KMS-11 (cell line): ENCODE measurements around the gene ERC2.

Experiments used
- H2AFZ ChIP-seq: fragments of 200-600 bp; sonication (generic); 2 replicates; pipeline ENCODE4 v1.6.1; 2016; ENCODE audit warnings: antibody characterized with exemption, mixed run types, low read depth
- H3K27ac ChIP-seq: fragments of 200-600 bp; sonication (generic); 2 replicates; pipeline ENCODE4 v1.6.1; 2016; ENCODE audit warnings: mild to moderate bottlenecking, mixed run types
- H3K27me3 ChIP-seq: fragments of 200-600 bp; sonication (generic); 2 replicates; pipeline ENCODE4 v1.6.1; 2017; ENCODE audit warnings: mild to moderate bottlenecking, low read depth, mixed run types, moderate library complexity; ENCODE audit not compliant: insufficient read depth
- H3K36me3 ChIP-seq: fragments of 200-600 bp; sonication (generic); 2 replicates; pipeline ENCODE4 v1.6.1; 2017; ENCODE audit warnings: mild to moderate bottlenecking, mixed run types; ENCODE audit not compliant: insufficient read depth
- H3K4me1 ChIP-seq: fragments of 200-600 bp; sonication (generic); 2 replicates; pipeline ENCODE4 v1.6.1; 2016; ENCODE audit warnings: mild to moderate bottlenecking, low read depth, mixed run types; ENCODE audit not compliant: poor library complexity, severe bottlenecking
- H3K4me2 ChIP-seq: fragments of 200-600 bp; sonication (generic); 2 replicates; pipeline ENCODE4 v1.7.0; 2016; ENCODE audit warnings: mild to moderate bottlenecking, mixed run types
- H3K4me3 ChIP-seq: fragments of 200-600 bp; sonication (generic); IDR thresholded peaks from 2 replicates; pipeline ENCODE4 v1.6.1; 2017; ENCODE audit warnings: low read depth, low read length, mixed read lengths; ENCODE audit not compliant: insufficient read depth
- H3K79me2 ChIP-seq: fragments of 200-600 bp; sonication (generic); 2 replicates; pipeline ENCODE4 v1.6.1; 2016; ENCODE audit warnings: low read depth, mixed run types; ENCODE audit not compliant: insufficient read depth
- H3K9ac ChIP-seq: fragments of 200-600 bp; sonication (generic); 2 replicates; pipeline ENCODE4 v1.6.1; 2016; ENCODE audit warnings: mild to moderate bottlenecking, mixed run types
- H4K20me1 ChIP-seq: fragments of 200-600 bp; sonication (generic); 2 replicates; pipeline ENCODE4 v1.6.1; 2016; ENCODE audit warnings: mild to moderate bottlenecking, mixed run types; ENCODE audit not compliant: insufficient read depth
- CTCF ChIP-seq: fragments of 200-600 bp; sonication (generic); conservative IDR thresholded peaks from 2 replicates; pipeline ENCODE4 v1.6.1; 2017; ENCODE audit warnings: low read depth, mild to moderate bottlenecking, antibody characterized with exemption, low read length, moderate library complexity, mixed read lengths

ERC2 gene

DNA sequence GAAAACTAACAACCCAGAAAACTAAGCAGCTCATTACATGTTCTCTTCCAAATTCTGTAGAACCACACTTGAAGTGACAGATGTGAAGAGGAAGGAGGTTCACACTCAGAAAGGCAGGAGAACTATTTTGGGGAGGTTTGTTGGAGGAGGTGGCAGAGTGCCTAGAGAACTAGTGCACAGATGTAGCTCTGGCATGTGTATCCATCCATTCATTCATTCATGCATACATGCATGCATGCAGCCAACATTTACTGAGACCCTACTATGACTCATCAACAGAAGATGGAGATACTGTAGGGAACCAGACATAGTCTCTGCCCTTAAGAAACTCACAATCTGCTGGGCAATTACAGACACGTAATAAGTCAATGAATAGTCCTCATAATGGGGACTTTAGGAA lies 116.7 kb downstream of the ERC2 start:
- Histone ChIP-seq H3K79me2 (no peaks in the 10 kb centered on the region), H3K4me3 (no peak overlapping the region), H3K9ac (no peak overlapping the region), H3K27ac (no peak overlapping the region), H3K4me2 (no peak overlapping the region), H3K36me3 (no peaks in the 10 kb centered on the region), H2AFZ (no peak overlapping the region), H4K20me1 (no peaks in the 10 kb centered on the region), H3K27me3 (no peaks in the 10 kb centered on the region), H3K4me1 (peaks cover 6% of the 10 kb centered on the region)
- TF ChIP-seq CTCF = no peak

- H4K20me1 ChIP-seq = no peaks in the 10 kb centered on the region
- H3K36me3 ChIP-seq = no peaks in the 10 kb centered on the region
- H3K27ac ChIP-seq = no peak overlapping the region
- TF ChIP-seq CTCF = peak; percentile 55
- no peak overlapping the region for H3K4me2 ChIP-seq
- no peak overlapping the region for H2AFZ ChIP-seq
- H3K9ac ChIP-seq = no peak overlapping the region
- no peaks in the 10 kb centered on the region for H3K79me2 ChIP-seq
- no peak overlapping the region for H3K4me3 ChIP-seq
- H3K27me3 ChIP-seq = no peaks in the 10 kb centered on the region
- H3K4me1 ChIP-seq = peaks cover 12% of the 10 kb centered on the region
Observed at GRCh38 chr3:56347219-56347871, 120.9 kb downstream of the ERC2 start.

- Histone ChIP-seq H3K79me2 (no peaks in the 10 kb centered on the region), H2AFZ (no peak overlapping the region), H3K9ac (no peak overlapping the region), H3K4me2 (no peak overlapping the region), H4K20me1 (no peaks in the 10 kb centered on the region), H3K4me1 (peaks cover 26% of the 10 kb centered on the region), H3K27ac (no peak overlapping the region), H3K36me3 (no peaks in the 10 kb centered on the region), H3K27me3 (no peaks in the 10 kb centered on the region), H3K4me3 (no peak overlapping the region)
- no peak for TF ChIP-seq CTCF
Observed at GRCh38 chr3:56342475-56342874, 125.8 kb downstream of the ERC2 start.

- Histone ChIP-seq H3K36me3 (no peaks in the 10 kb centered on the region), H2AFZ (no peak overlapping the region), H3K4me3 (no peak overlapping the region), H3K27me3 (no peaks in the 10 kb centered on the region), H3K27ac (no peak overlapping the region), H3K4me1 (peaks cover 20% of the 10 kb centered on the region), H3K9ac (no peak overlapping the region), H3K4me2 (no peak overlapping the region), H4K20me1 (no peaks in the 10 kb centered on the region), H3K79me2 (no peaks in the 10 kb centered on the region)
- TF ChIP-seq CTCF = no peak
Observed at GRCh38 chr3:56339671-56340070, 128.6 kb downstream of the ERC2 start.
